B cell (primary cell): ENCODE results near the gene LLPH. TPM values are rescaled to one million over a fixed set of nuclear protein-coding genes. Genes with fewer than 3 reads are reported as not detected.

Experiments
- ATAC-seq: fragments of 200-7000 bp; cut with Tn5 transposase; one replicate; pipeline ENCODE4 v1.10.0; 2021; ENCODE audit warnings: low read depth, mild to moderate bottlenecking, moderate number of reproducible peaks, moderate library complexity
- CTCF ChIA-PET: fragments of 350-600 bp; sonication (Branson Sonifier 250); formaldehyde crosslinking; loops from one replicate; lab custom pipeline; 2021; ENCODE audit warnings: antibody characterized with exemption, inconsistent platforms; lab: Charles Lee
- POLR2A ChIA-PET: fragments of 350-600 bp; sonication (Branson Sonifier 250); formaldehyde crosslinking; loops from one replicate; lab custom pipeline; 2021; ENCODE audit warnings: antibody characterized with exemption; lab: Charles Lee
- DNase-seq: peaks from one replicate; pipeline ENCODE4 v3.0.0; 2013
- H2AFZ ChIP-seq: 2 replicates; pipeline ENCODE4 v1.6.1; 2012; ENCODE audit warnings: mild to moderate bottlenecking, low read depth, low read length; ENCODE audit not compliant: insufficient read depth, poor library complexity, severe bottlenecking
- H3K27ac ChIP-seq, 2 donors: 1 replicate in 1 of 2; 2 replicates in 1 of 2; pipeline ENCODE4 v1.5.1; 2012 to 2013; ENCODE audit warnings: low read length in 2 of 2, mild to moderate bottlenecking in 2 of 2, moderate library complexity in 1 of 2
- H3K27me3 ChIP-seq, 4 experiments: fragments of 200-600 bp in 1 of 4; sonication (generic) in 1 of 4; replicated peaks in 1 of 4; 1 replicate in 2 of 4; 2 replicates in 2 of 4; pipeline versions ENCODE4 v1.6.1 to v1.7.0; 2013 to 2016; ENCODE audit warnings: low read length in 3 of 4, mild to moderate bottlenecking in 2 of 4, mixed read lengths in 1 of 4, moderate library complexity in 1 of 4; ENCODE audit not compliant: insufficient read depth in 4 of 4, control insufficient read depth in 3 of 4; ENCODE audit errors: control extremely low read depth in 1 of 4
- H3K36me3 ChIP-seq, 2 experiments: replicated peaks in 1 of 2; 1 replicate in 1 of 2; 2 replicates in 1 of 2; pipeline versions ENCODE4 v1.6.1 to v1.7.1; 2013; ENCODE audit warnings: low read length in 1 of 2; ENCODE audit not compliant: insufficient read depth in 2 of 2, control insufficient read depth in 1 of 2; ENCODE audit errors: control extremely low read depth in 1 of 2, extremely low read depth in 1 of 2
- H3K4me1 ChIP-seq, 2 donors: fragments of 200-600 bp in 1 of 2; sonication (generic) in 1 of 2; 1 replicate in 1 of 2; 2 replicates in 1 of 2; pipeline versions ENCODE4 v1.5.1 to v1.6.1; 2013 to 2017; ENCODE audit warnings: low read length in 2 of 2; ENCODE audit not compliant: control insufficient read depth in 2 of 2, insufficient read depth in 2 of 2
- H3K4me2 ChIP-seq: replicated peaks from 2 replicates; pipeline ENCODE3; 2012; ENCODE audit warnings: mild to moderate bottlenecking, low read depth, low read length; ENCODE audit not compliant: poor library complexity, severe bottlenecking
- H3K4me3 ChIP-seq, 5 experiments: fragments of 200-600 bp in 1 of 5; sonication (generic) in 1 of 5; 1 replicate in 3 of 5; 2 replicates in 2 of 5; pipeline versions ENCODE4 v1.5.1 to v1.7.0; 2011 to 2016; ENCODE audit warnings: low read length in 4 of 5, mild to moderate bottlenecking in 4 of 5, low read depth in 2 of 5, control low read depth in 1 of 5, moderate library complexity in 1 of 5; ENCODE audit not compliant: insufficient read depth in 1 of 5; ENCODE audit errors: control extremely low read depth in 1 of 5, extremely low read depth in 1 of 5
- H3K79me2 ChIP-seq: fragments of 200-600 bp; sonication (generic); one replicate; pipeline ENCODE4 v1.6.0; 2016; ENCODE audit warnings: low read length; ENCODE audit not compliant: control insufficient read depth, insufficient read depth
- H3K9ac ChIP-seq: fragments of 200-600 bp; sonication (generic); 2 replicates; pipeline ENCODE4 v1.6.1; 2017; ENCODE audit warnings: mild to moderate bottlenecking, low read length, moderate library complexity
- H3K9me3 ChIP-seq, 3 donors: one replicate each; pipeline versions ENCODE4 v1.6.1 to v1.7.1; 2013; ENCODE audit warnings: low read length in 2 of 3; ENCODE audit not compliant: control insufficient read depth in 2 of 3, insufficient read depth in 1 of 3; ENCODE audit errors: control extremely low read depth in 1 of 3
- H4K20me1 ChIP-seq: 2 replicates; pipeline ENCODE4 v1.6.0; 2012; ENCODE audit warnings: mild to moderate bottlenecking, low read length; ENCODE audit not compliant: insufficient read depth, control insufficient read depth, poor library complexity, severe bottlenecking
- H3K27ac Mint-ChIP-seq: one replicate; pipeline ENCODE4 v1.8.0; 2021; ENCODE audit warnings: mixed read lengths
- H3K27me3 Mint-ChIP-seq: one replicate; pipeline ENCODE4 v1.8.0; 2021; ENCODE audit warnings: mixed read lengths
- H3K4me1 Mint-ChIP-seq: one replicate; pipeline ENCODE4 v1.8.0; 2021; ENCODE audit warnings: mixed read lengths
- H3K4me3 Mint-ChIP-seq: one replicate; pipeline ENCODE4 v1.8.0; 2021; ENCODE audit warnings: mixed read lengths
- H3K9me3 Mint-ChIP-seq: one replicate; pipeline ENCODE4 v1.8.0; 2022; ENCODE audit warnings: mixed read lengths; ENCODE audit not compliant: insufficient read depth
- CTCF ChIP-seq: fragments of 200-600 bp; IDR thresholded peaks from one replicate; pipeline ENCODE4 v1.8.0; 2022; ENCODE audit warnings: antibody characterized with exemption, mild to moderate bottlenecking
- EZH2 ChIP-seq: IDR thresholded peaks from 2 replicates; pipeline ENCODE4 v1.6.1; 2012; ENCODE audit warnings: borderline replicate concordance, low read depth, mild to moderate bottlenecking, moderate library complexity, low read length; ENCODE audit not compliant: insufficient read depth, poor library complexity, severe bottlenecking
- WGBS: methylation state at CpG from one replicate; pipeline ENCODE4 v1.1.5; 2013; ENCODE audit warnings: missing lambda C conversion rate; ENCODE audit not compliant: insufficient coverage; 5-methylcytosine and 5-hydroxymethylcytosine counted together
- intact Hi-C: fragments of 100-400 bp; cut with micrococcal nuclease; formaldehyde crosslinking; loops from one replicate; pipeline ENCODE4 v1.10.0; 2022
- polyA minus RNA-seq: library from RNA; depleted of rRNA, polyadenylated mRNA; stranded (reverse); fragments of >200 nt; gene quantifications from 2 replicates; pipeline ENCODE4 v1.2.3, GENCODE V29; 2012
- polyA plus RNA-seq: library from polyadenylated mRNA; depleted of rRNA; stranded (reverse); fragments of >200 nt; gene quantifications from 2 replicates; pipeline ENCODE4 v1.2.3, GENCODE V29; 2012
- total RNA-seq, 2 donors: library from RNA; stranded (reverse); fragments of 120-200 nt in 1 of 2; gene quantifications; 1 replicate in 1 of 2; 2 replicates in 1 of 2; pipeline versions ENCODE4 v1.2.3 to v1.2.4, GENCODE V29; 2013 to 2022

LLPH gene
- total RNA-seq: 21.1 and 23.4 TPM in 2 replicates
- total RNA-seq (2013): 19.5 TPM
- polyA plus RNA-seq: 2.1 and 5.2 TPM in 2 replicates
- 1.1 and 2.1 TPM in 2 replicates for polyA minus RNA-seq

- no peaks in the 10 kb centered on the region for H3K27me3 ChIP-seq
- H3K9me3 Mint-ChIP-seq: no peaks in the 10 kb centered on the region
- no peaks in the 10 kb centered on the region for H4K20me1 ChIP-seq
- TF ChIP-seq CTCF (no peak), EZH2 (no peak)
- peak within 1 kb of the TSS; percentile 94 for H3K27ac Mint-ChIP-seq
- H3K36me3 ChIP-seq: peaks cover 2 to 22% of the 10 kb centered on the region in 2 experiments
- H3K9ac ChIP-seq: peak within 1 kb of the TSS; percentile 88
- peak within 1 kb of the TSS; percentile 82 to 84 for H3K27ac ChIP-seq
- no peaks in the 10 kb centered on the region for H3K27me3 Mint-ChIP-seq
- H3K9me3 ChIP-seq: no peaks in the 10 kb centered on the region
- peak within 1 kb of the TSS; percentile 72 to 100 (median 96) for H3K4me3 ChIP-seq
- peak within 1 kb of the TSS; percentile 86 for H3K4me2 ChIP-seq
- H2AFZ ChIP-seq: peak within 1 kb of the TSS; percentile 85
- WGBS: under 1% methylated on average over 46 of the region's 49 CpGs
- peaks cover 17 to 20% of the 10 kb centered on the region in 2 donors for H3K4me1 ChIP-seq
- peak; percentile 90 for DNase-seq
- POLR2A ChIA-PET: interaction anchor here (0.8 to 2.0 kb wide), 4 partner anchors 39 to 1138 kb away, joined by 3 to 23 read pairs (median 9); partner anchors contain the start of genes CAND1, HELB, LEMD3 and TMBIM4
- H3K4me3 Mint-ChIP-seq: peak within 1 kb of the TSS; percentile 98
- intact Hi-C loops: loop anchor here (1.0 to 10.0 kb wide), 7 partner anchors 39 to 1726 kb away; partner anchors contain the start of genes CAND1, GNS, HELB and TMBIM4
- ATAC-seq: peak; percentile 90
- CTCF ChIA-PET: interaction anchor here (0.7 to 2.1 kb wide), 4 partner anchors 9 to 1239 kb away, joined by 3 to 11 read pairs (median 3); partner anchors contain the start of gene TMBIM4
- H3K79me2 ChIP-seq: peaks cover 23% of the 10 kb centered on the region
- peaks cover 48% of the 10 kb centered on the region for H3K4me1 Mint-ChIP-seq
Observed at GRCh38 chr12:66130267-66131066, at the start of gene LLPH. Gene LLPH (minus strand): TSS chr12:66130750. CDS start chr12:66129106, 1,644 bp downstream.
